ENCODE data around the gene LTBR. TPM values are rescaled to one million over a fixed set of nuclear protein-coding genes. Genes with fewer than 3 reads are reported as not detected.
A peak's percentile ranks its signal among the peaks of the same experiment; 100 is the strongest.

Gene LTBR
- total RNA-seq, 2 donors from 2014 or later: 186 to 264 TPM

DNA sequence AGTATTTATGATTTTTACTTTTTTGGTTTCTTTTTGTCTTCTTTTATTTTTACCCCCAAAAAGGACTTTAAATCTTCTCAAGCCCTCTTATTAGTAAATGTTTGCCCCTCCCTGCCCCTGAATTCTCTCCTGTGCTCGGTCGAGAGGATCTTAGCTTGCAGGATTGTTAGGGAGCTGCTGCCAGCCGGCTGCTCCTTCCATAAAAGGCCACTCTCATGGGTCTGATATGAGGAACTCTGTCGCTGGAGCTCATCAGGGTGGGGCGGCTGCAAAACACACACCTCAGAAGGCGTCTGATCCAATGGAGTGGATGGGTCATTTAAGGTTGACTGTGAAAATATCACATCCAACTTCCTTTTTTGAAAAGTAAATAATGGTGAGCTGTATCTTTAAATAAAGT is 8.5 kb downstream of the LTBR start:
- TF ChIP-seq POLR2AphosphoS5 (IDR thresholded peaks at IDR 0.05) (peak; percentile 85), POLR2A (IDR thresholded peaks at IDR 0.05) (peak; percentile 61)
- TF ChIP-seq, protein P1, sequence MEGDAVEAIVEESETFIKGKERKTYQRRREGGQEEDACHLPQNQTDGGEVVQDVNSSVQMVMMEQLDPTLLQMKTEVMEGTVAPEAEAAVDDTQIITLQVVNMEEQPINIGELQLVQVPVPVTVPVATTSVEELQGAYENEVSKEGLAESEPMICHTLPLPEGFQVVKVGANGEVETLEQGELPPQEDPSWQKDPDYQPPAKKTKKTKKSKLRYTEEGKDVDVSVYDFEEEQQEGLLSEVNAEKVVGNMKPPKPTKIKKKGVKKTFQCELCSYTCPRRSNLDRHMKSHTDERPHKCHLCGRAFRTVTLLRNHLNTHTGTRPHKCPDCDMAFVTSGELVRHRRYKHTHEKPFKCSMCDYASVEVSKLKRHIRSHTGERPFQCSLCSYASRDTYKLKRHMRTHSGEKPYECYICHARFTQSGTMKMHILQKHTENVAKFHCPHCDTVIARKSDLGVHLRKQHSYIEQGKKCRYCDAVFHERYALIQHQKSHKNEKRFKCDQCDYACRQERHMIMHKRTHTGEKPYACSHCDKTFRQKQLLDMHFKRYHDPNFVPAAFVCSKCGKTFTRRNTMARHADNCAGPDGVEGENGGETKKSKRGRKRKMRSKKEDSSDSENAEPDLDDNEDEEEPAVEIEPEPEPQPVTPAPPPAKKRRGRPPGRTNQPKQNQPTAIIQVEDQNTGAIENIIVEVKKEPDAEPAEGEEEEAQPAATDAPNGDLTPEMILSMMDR (IDR thresholded peaks at IDR 0.05): no peak
- no peak overlapping the region for H3K4me3 ChIP-seq
- DNase-seq (ENCODE audit: low spot score): peak; percentile 81
- no peaks in the 10 kb centered on the region for H3K4me1 ChIP-seq (replicated peaks)
- no peaks in the 10 kb centered on the region for H3K27me3 ChIP-seq (replicated peaks; ENCODE audit: insufficient read depth)
- intact Hi-C loops (cut with DNase I): no loop called here
- no peaks in the 10 kb centered on the region for H3K9me3 ChIP-seq
- WGBS: 2% methylated on average over 6 of the region's 6 CpGs
- peak overlapping the region; percentile 63 to 74 for H3K27ac ChIP-seq
- H3K36me3 ChIP-seq: no peaks in the 10 kb centered on the region

DNA sequence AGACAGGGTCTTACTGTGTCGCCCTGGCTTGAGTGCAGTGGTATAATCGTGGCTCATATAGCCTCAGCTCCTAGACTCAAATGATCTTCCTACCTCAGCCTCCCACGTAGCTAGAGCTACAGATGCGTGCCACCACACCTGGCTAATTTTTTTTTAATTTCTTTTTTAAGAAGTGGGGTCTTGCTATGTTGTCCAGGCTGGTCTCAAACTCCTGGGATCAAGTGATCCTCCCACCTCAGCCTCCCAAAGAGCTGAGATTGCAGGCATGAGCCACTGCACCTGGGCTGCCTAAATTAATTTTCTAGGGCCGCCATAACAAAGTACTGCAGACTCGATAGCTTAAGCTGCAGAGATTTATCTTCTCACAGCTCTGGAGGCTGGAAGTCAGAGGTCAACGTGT is 9.1 kb downstream of the LTBR start:
- no peaks in the 10 kb centered on the region for H3K9me3 ChIP-seq
- whole genome bisulfite sequencing: 88% methylated on average over 7 of the region's 7 CpGs
- H3K4me3 ChIP-seq: no peak overlapping the region
- no peaks in the 10 kb centered on the region for H3K27me3 ChIP-seq (replicated peaks; ENCODE audit: insufficient read depth)
- intact Hi-C loops (cut with DNase I): no loop called here
- DNase-seq (ENCODE audit: low spot score): no peak
- peak overlapping the region in 1 of 2 donors; percentile 15 for H3K27ac ChIP-seq
- no peaks in the 10 kb centered on the region for H3K36me3 ChIP-seq
- H3K4me1 ChIP-seq (replicated peaks): no peaks in the 10 kb centered on the region
- TF ChIP-seq, protein P1 (IDR thresholded peaks at IDR 0.05): no peak
- no peak for TF ChIP-seq POLR2A (IDR thresholded peaks at IDR 0.05)
- TF ChIP-seq POLR2AphosphoS5 (IDR thresholded peaks at IDR 0.05): no peak

DNA sequence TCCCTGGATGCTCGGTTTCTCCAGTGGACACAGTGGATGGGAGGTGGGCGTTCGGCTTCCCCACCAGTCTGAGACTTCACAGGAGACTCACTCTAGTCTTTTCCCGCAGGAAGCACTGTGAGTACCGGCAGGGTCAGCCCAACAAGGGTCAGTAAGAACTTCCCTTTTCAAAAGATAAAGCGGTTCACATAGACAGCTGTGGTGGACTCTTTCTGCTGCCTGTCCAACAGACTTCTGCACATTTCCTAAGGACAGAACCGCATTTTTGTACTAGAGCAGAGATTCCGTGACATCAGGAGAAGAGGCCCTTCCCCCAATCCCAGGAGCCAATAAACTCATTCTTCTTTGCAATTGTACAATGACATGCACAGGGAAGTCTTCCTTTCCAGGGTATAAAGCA is 10.4 kb downstream of the LTBR start:
- WGBS: 87% methylated on average over 8 of the region's 8 CpGs
- DNase-seq (ENCODE audit: low spot score): no peak
- Histone ChIP-seq H3K4me1 (replicated peaks) (no peaks in the 10 kb centered on the region), H3K9me3 (no peaks in the 10 kb centered on the region), H3K4me3 (no peak overlapping the region), H3K36me3 (no peaks in the 10 kb centered on the region), H3K27me3 (replicated peaks; ENCODE audit: insufficient read depth) (no peaks in the 10 kb centered on the region), H3K27ac (no peak overlapping the region)
- intact Hi-C loops (cut with DNase I): no loop called here
- TF ChIP-seq POLR2AphosphoS5 (IDR thresholded peaks at IDR 0.05) (no peak), POLR2A (IDR thresholded peaks at IDR 0.05) (no peak)
- TF ChIP-seq, protein P1 (IDR thresholded peaks at IDR 0.05): no peak

DNA sequence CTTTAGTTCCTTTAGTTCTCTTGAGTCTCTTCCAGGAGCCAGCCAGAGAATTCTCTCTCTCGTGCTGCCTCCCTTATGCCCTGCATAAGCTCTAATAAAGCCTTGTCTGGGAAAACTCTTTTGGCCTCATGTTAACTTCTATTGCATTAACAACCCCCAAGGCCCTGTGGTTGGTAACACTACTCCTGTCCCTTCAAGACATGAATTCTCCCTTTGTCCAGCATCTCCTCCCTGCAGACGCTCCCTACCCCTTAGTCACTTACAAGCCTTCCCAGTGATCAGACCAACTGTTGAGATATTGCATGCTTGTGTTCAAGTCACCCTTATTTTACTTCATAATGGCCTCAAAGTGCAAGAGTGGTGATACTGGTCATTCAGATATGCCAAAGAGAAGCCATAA is 12.1 kb downstream of the LTBR start:
- 78% methylated on average over 2 of the region's 2 CpGs for WGBS
- no peak overlapping the region for H3K4me3 ChIP-seq
- no peak for DNase-seq (ENCODE audit: low spot score)
- no peaks in the 10 kb centered on the region for H3K36me3 ChIP-seq
- intact Hi-C loops (cut with DNase I): no loop called here
- no peaks in the 10 kb centered on the region for H3K27me3 ChIP-seq (replicated peaks; ENCODE audit: insufficient read depth)
- H3K27ac ChIP-seq: no peak overlapping the region
- no peaks in the 10 kb centered on the region for H3K4me1 ChIP-seq (replicated peaks)
- H3K9me3 ChIP-seq: no peaks in the 10 kb centered on the region
- no peak for TF ChIP-seq POLR2AphosphoS5 (IDR thresholded peaks at IDR 0.05)
- TF ChIP-seq POLR2A (IDR thresholded peaks at IDR 0.05): no peak

DNA sequence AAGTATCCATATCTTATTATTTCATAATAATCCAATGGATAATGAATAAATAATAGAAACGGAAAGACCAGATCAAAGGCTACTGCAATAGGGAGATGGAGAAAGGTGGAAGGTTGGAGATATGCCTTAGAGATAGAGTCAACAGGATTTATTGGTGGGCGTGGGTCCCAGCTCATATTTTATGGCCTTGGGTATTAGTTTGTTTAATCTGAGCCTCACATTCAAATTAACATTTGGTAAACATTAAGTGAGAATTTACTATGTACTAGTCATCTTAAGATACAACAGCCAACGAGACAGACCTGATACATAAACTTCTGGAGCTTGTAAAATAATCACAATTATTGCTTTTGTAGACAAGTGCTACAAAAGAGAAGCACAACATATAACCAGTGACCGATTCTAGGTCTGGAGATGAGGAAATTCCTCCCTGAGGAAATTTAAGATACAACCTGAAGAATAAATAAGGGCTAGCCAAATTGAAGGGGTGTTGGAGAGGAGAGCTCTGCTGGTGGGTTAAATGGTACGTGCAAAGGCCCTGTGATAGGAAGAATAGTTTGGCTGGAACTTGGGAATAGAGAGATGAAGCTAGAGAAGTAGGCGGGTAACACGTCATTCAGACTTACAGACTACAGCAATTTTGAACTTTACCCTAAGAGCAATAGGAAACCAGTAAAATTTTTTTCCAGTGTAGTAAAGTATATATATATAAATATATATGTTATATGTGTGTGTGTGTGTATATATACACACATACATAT is 16.1 kb downstream of the LTBR start:
- Histone ChIP-seq H3K4me3 (no peak overlapping the region), H3K4me1 (replicated peaks) (no peaks in the 10 kb centered on the region), H3K27ac (no peak overlapping the region), H3K36me3 (no peaks in the 10 kb centered on the region), H3K9me3 (no peaks in the 10 kb centered on the region), H3K27me3 (replicated peaks; ENCODE audit: insufficient read depth) (no peaks in the 10 kb centered on the region)
- DNase-seq (ENCODE audit: low spot score): no peak
- intact Hi-C loops (cut with DNase I): no loop called here
- TF ChIP-seq POLR2AphosphoS5 (IDR thresholded peaks at IDR 0.05) (no peak), POLR2A (IDR thresholded peaks at IDR 0.05) (no peak)
- TF ChIP-seq, protein P1 (IDR thresholded peaks at IDR 0.05): no peak
- WGBS: 75% methylated on average over 7 of the region's 7 CpGs

All from prostate gland (tissue), 2 donors.